NCI-H446 treated with DMSO at 0.1 percent for 48 hours (cell line): ENCODE results near the gene OR2T5.
"Not testable (repeated sequence)": the region's sequence is repeated elsewhere in the genome, so short reads cannot be mapped to it uniquely, and the experiment has no call there.

Experiments
- DNase-seq: peaks from one replicate; lab custom pipeline; 2025; lab: John Stamatoyannopoulos, UW

The OR2T5 gene

GRCh38 chr1:248488289-248488688 lies at the start of gene OR2T5:
Gene OR2T5 (plus strand): TSS chr1:248488589. CDS start chr1:248488589, 0 bp downstream.
- not testable (repeated sequence) for DNase-seq

GRCh38 chr1:248438668-248439067 lies 49.7 kb upstream of the OR2T5 start:
- not testable (repeated sequence) for DNase-seq

GRCh38 chr1:248439283-248439682 lies 49.1 kb upstream of the OR2T5 start:
- not testable (repeated sequence) for DNase-seq

- not testable (repeated sequence) for DNase-seq
These were observed 45.7 kb upstream of the OR2T5 start for GRCh38 chr1:248442500-248443277.

- DNase-seq = not testable (repeated sequence)
These were observed 43.8 kb upstream of the OR2T5 start for GRCh38 chr1:248444603-248445002.

GRCh38 chr1:248445399-248445798 lies 43.0 kb upstream of the OR2T5 start, which contains the start of gene OR2T2:
Gene OR2T2 (plus strand): TSS chr1:248445637. CDS start chr1:248452798, 7,161 bp downstream.
- DNase-seq = not testable (repeated sequence)

GRCh38 chr1:248448409-248449074 lies 39.8 kb upstream of the OR2T5 start:
- not testable (repeated sequence) for DNase-seq

- not testable (repeated sequence) for DNase-seq
These were observed 38.4 kb upstream of the OR2T5 start for GRCh38 chr1:248449821-248450465.

GRCh38 chr1:248450466-248451145 lies 37.8 kb upstream of the OR2T5 start:
- DNase-seq = not testable (repeated sequence)

- not testable (repeated sequence) for DNase-seq
These were observed 34.8 kb upstream of the OR2T5 start for GRCh38 chr1:248453619-248454018.

GRCh38 chr1:248455045-248455444 lies 33.3 kb upstream of the OR2T5 start:
- not testable (repeated sequence) for DNase-seq

- DNase-seq = not testable (repeated sequence)
These were observed 31.8 kb upstream of the OR2T5 start for GRCh38 chr1:248456635-248457034.

- not testable (repeated sequence) for DNase-seq
These were observed 29.3 kb upstream of the OR2T5 start for GRCh38 chr1:248459117-248459516.

- no peak for DNase-seq
These were observed 17.2 kb upstream of the OR2T5 start for GRCh38 chr1:248471154-248471553.

- not testable (repeated sequence) for DNase-seq
These were observed 16.3 kb upstream of the OR2T5 start for GRCh38 chr1:248472111-248472510.

- not testable (repeated sequence) for DNase-seq
These were observed 15.3 kb upstream of the OR2T5 start, which contains the start of gene OR2T3 for GRCh38 chr1:248473051-248473450. Gene OR2T3 (plus strand): TSS chr1:248473351. CDS start chr1:248473351, 0 bp downstream.

- DNase-seq = not testable (repeated sequence)
These were observed 12.7 kb upstream of the OR2T5 start for GRCh38 chr1:248475660-248476059.

GRCh38 chr1:248481686-248482579 lies 6.5 kb upstream of the OR2T5 start:
- not testable (repeated sequence) for DNase-seq

- not testable (repeated sequence) for DNase-seq
These were observed 8.3 kb downstream of the OR2T5 start for GRCh38 chr1:248496661-248497060.

GRCh38 chr1:248500305-248501035 lies 12.1 kb downstream of the OR2T5 start:
- not testable (repeated sequence) for DNase-seq
